Testis (tissue), 2 donors: Measurements from ENCODE around the gene SLX9.

Source experiments
- POLR2A ChIP-seq: fragments of 450-650 bp; IDR thresholded peaks from one replicate; pipeline ENCODE4 v1.6.1; 2017; ENCODE audit warnings: antibody characterized with exemption, mild to moderate bottlenecking, moderate library complexity
- TF ChIP-seq, protein P1 (sequence below), 3 experiments: fragments of 450-650 bp in 2 of 3; fragments of 200-600 bp in 1 of 3; sonication (generic) in 1 of 3; IDR thresholded peaks; one replicate each; pipeline ENCODE4 v1.5.1; 2016 to 2019; ENCODE audit warnings: antibody characterized with exemption in 3 of 3, mild to moderate bottlenecking in 2 of 3, moderate library complexity in 1 of 3

DNA sequence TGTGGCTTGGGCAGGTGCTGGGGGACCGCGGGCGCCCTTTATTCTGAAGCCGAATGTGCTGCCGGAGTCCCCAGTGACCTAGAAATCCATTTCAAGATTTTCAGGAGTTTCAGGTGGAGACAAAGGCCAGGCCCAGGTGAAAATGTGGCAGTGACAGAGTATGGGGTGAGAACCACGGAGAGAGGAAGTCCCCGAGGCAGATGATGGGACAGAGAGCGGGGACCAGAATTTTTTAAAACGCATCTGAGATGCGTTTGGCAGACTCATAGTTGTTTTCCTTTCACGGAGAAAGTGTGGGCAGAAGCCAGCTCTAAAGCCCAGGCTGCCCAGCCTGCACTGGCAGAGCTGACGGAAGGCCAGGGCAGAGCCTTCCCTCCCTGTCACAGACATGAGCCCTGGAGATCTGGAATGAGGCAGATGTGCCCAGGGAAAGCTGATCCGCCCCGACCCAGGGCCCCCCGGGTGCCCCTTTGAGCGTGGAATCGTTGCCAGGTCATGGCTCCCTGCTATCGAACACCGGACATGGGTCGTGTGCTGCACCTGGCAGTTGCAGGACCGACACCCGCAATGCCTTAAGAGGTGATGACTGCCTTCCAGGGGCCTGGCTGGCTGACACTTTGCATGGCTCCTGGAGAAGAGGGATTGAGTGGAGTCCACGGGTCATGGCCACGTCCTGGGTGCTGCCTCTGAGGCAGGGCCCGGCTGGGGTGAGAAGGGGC, 6.5 kb upstream of the SLX9 start:
- TF ChIP-seq, protein P1, sequence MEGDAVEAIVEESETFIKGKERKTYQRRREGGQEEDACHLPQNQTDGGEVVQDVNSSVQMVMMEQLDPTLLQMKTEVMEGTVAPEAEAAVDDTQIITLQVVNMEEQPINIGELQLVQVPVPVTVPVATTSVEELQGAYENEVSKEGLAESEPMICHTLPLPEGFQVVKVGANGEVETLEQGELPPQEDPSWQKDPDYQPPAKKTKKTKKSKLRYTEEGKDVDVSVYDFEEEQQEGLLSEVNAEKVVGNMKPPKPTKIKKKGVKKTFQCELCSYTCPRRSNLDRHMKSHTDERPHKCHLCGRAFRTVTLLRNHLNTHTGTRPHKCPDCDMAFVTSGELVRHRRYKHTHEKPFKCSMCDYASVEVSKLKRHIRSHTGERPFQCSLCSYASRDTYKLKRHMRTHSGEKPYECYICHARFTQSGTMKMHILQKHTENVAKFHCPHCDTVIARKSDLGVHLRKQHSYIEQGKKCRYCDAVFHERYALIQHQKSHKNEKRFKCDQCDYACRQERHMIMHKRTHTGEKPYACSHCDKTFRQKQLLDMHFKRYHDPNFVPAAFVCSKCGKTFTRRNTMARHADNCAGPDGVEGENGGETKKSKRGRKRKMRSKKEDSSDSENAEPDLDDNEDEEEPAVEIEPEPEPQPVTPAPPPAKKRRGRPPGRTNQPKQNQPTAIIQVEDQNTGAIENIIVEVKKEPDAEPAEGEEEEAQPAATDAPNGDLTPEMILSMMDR (IDR thresholded peaks at IDR 0.05): no peak
- TF ChIP-seq POLR2A: no peak
